Testis (tissue), 3 donors: Measurements from ENCODE around the gene CPVL. TPM values are rescaled to one million over a fixed set of nuclear protein-coding genes. Genes with fewer than 3 reads are reported as not detected.

Experiments used
- DNase-seq: peaks from one replicate; pipeline ENCODE4 v3.0.0-alpha.2; 2019
- H3K27ac ChIP-seq, 2 donors: fragments of 200-600 bp; sonication (generic); one replicate each; pipeline ENCODE4 v1.5.1; 2019
- H3K27me3 ChIP-seq: fragments of 200-600 bp; sonication (generic); one replicate; pipeline ENCODE4 v1.5.1; 2019
- H3K36me3 ChIP-seq: fragments of 200-600 bp; sonication (generic); one replicate; pipeline ENCODE4 v1.5.1; 2017; ENCODE audit warnings: low read depth; ENCODE audit errors: missing control alignments
- H3K4me1 ChIP-seq: fragments of 200-600 bp; sonication (generic); one replicate; pipeline ENCODE4 v1.5.1; 2019
- H3K4me3 ChIP-seq, 2 donors: fragments of 200-600 bp; sonication (generic); one replicate each; pipeline ENCODE4 v1.5.1; 2017 to 2019
- H3K9me3 ChIP-seq: fragments of 200-600 bp; sonication (generic); one replicate; pipeline ENCODE4 v1.5.1; 2017
- CTCF ChIP-seq, 3 experiments: fragments of 450-650 bp in 2 of 3; fragments of 200-600 bp in 1 of 3; sonication (generic) in 1 of 3; IDR thresholded peaks; one replicate each; pipeline ENCODE4 v1.5.1; 2016 to 2019; ENCODE audit warnings: antibody characterized with exemption in 3 of 3, mild to moderate bottlenecking in 2 of 3, moderate library complexity in 1 of 3
- POLR2A ChIP-seq: fragments of 450-650 bp; IDR thresholded peaks from one replicate; pipeline ENCODE4 v1.6.1; 2017; ENCODE audit warnings: antibody characterized with exemption, mild to moderate bottlenecking, moderate library complexity
- WGBS, 2 donors: methylation state at CpG; one replicate each; pipeline ENCODE4 v1.1.5; 2018; 5-methylcytosine and 5-hydroxymethylcytosine counted together
- intact Hi-C: fragments of 100-400 bp; cut with DNase I; formaldehyde crosslinking; loops from one replicate; pipeline ENCODE4 v1.15.1; 2023; ENCODE audit warnings: low total_unique reads
- polyA plus RNA-seq: library from polyadenylated mRNA; stranded (reverse); fragments of 350-450 nt; fragmentation: Illumina TruSeq; extraction: RNeasy Lipid Tissue Mini Kit (QIAGEN cat#74804); gene quantifications from one replicate; pipeline ENCODE4 v1.2.3, GENCODE V29; 2014; ENCODE audit warnings: low read depth, low replicate concordance; ENCODE audit not compliant: insufficient read depth
- total RNA-seq, 2 donors: library from RNA; depleted of rRNA; stranded (reverse); fragments of >200 nt; gene quantifications; one replicate each; pipeline ENCODE4 v1.2.3, GENCODE V29; 2016

The CPVL gene
- total and polyA plus RNA-seq, 3 donors from 2014 or later = 26.6 to 55.1 (median 51.1) TPM

GRCh38 chr7:29109358-29109757 is 37.0 kb downstream of the CPVL start:
- Histone ChIP-seq H3K27me3 (no peaks in the 10 kb centered on the region), H3K36me3 (no peaks in the 10 kb centered on the region), H3K4me1 (no peaks in the 10 kb centered on the region), H3K27ac (no peak overlapping the region), H3K4me3 (no peak overlapping the region), H3K9me3 (no peaks in the 10 kb centered on the region)
- no peak for DNase-seq
- WGBS, 2 donors = 76 to 78% methylated on average over 3 of the region's 3 CpGs
- no peak for TF ChIP-seq POLR2A
- no peak for TF ChIP-seq CTCF (IDR thresholded peaks at IDR 0.05)
- intact Hi-C loops = loop anchor here (5.0 kb wide), 1 partner anchor 182 kb away; no protein-coding TSS in a partner anchor

GRCh38 chr7:29107056-29107455 is 39.3 kb downstream of the CPVL start:
- intact Hi-C loops = loop anchor here (5.0 kb wide), 1 partner anchor 180 kb away; no protein-coding TSS in a partner anchor

GRCh38 chr7:29106669-29106988 is 39.7 kb downstream of the CPVL start:
- Histone ChIP-seq H3K9me3 (no peaks in the 10 kb centered on the region), H3K36me3 (no peaks in the 10 kb centered on the region), H3K4me3 (no peak overlapping the region), H3K4me1 (no peaks in the 10 kb centered on the region), H3K27me3 (no peaks in the 10 kb centered on the region), H3K27ac (no peak overlapping the region)
- WGBS, 2 donors = 70 to 71% methylated on average over 3 of the region's 3 CpGs
- no peak for DNase-seq
- TF ChIP-seq POLR2A (no peak), CTCF (IDR thresholded peaks at IDR 0.05) (peak in 1 of 3 experiments; percentile 10)
- intact Hi-C loops = loop anchor here (5.0 kb wide), 1 partner anchor 179 kb away; no protein-coding TSS in a partner anchor

More at GRCh38 chr7:29107056-29107455, 39.3 kb downstream of the CPVL start:
- TF ChIP-seq POLR2A = no peak
- no peak for TF ChIP-seq CTCF (IDR thresholded peaks at IDR 0.05)
- Histone ChIP-seq H3K4me3 (no peak overlapping the region), H3K36me3 (no peaks in the 10 kb centered on the region), H3K4me1 (no peaks in the 10 kb centered on the region), H3K27ac (no peak overlapping the region), H3K9me3 (no peaks in the 10 kb centered on the region), H3K27me3 (no peaks in the 10 kb centered on the region)
- WGBS, 2 donors = 93 to 94% methylated on average over 2 of the region's 2 CpGs
- DNase-seq = no peak

GRCh38 chr7:29105752-29106668 is 40.3 kb downstream of the CPVL start:
- intact Hi-C loops = loop anchor here (5.0 kb wide), 1 partner anchor 179 kb away; no protein-coding TSS in a partner anchor
- H3K27ac ChIP-seq = no peak overlapping the region
- no peaks in the 10 kb centered on the region for H3K36me3 ChIP-seq
- 66 to 79% methylated on average over 4 of the region's 4 CpGs for WGBS, 2 donors
- H3K9me3 ChIP-seq = no peaks in the 10 kb centered on the region
- H3K4me1 ChIP-seq = no peaks in the 10 kb centered on the region
- DNase-seq = peak; percentile 43
- H3K4me3 ChIP-seq = no peak overlapping the region
- TF ChIP-seq CTCF (IDR thresholded peaks at IDR 0.05) = peak; percentile 45 to 78 (median 74)
- TF ChIP-seq POLR2A = no peak
- H3K27me3 ChIP-seq = no peaks in the 10 kb centered on the region
